DOHH2 (cell line): ENCODE measurements around the gene DPH7.

Experiments
- H3F3A ChIP-seq: fragments of 200-600 bp; sonication (generic), shearing (Covaris generic); 2 replicates; pipeline ENCODE4 v1.6.0; 2016; ENCODE audit warnings: antibody characterized with exemption, mild to moderate bottlenecking; ENCODE audit not compliant: control insufficient read depth, insufficient read depth
- H3K27ac ChIP-seq: fragments of 200-600 bp; sonication (generic); 2 replicates; pipeline ENCODE4 v1.5.1; 2014; ENCODE audit warnings: low read depth, mild to moderate bottlenecking, low read length, moderate library complexity
- H3K27me3 ChIP-seq: fragments of 200-600 bp; sonication (generic); 2 replicates; pipeline ENCODE4 v1.6.1; 2014; ENCODE audit warnings: mild to moderate bottlenecking, low read length, mixed read lengths; ENCODE audit not compliant: control insufficient read depth
- H3K36me3 ChIP-seq: fragments of 200-600 bp; sonication (generic); 2 replicates; pipeline ENCODE4 v1.6.1; 2014; ENCODE audit warnings: mild to moderate bottlenecking, low read length, moderate library complexity, mixed read lengths; ENCODE audit not compliant: control insufficient read depth
- H3K4me1 ChIP-seq: fragments of 200-600 bp; sonication (generic); 2 replicates; pipeline ENCODE4 v1.6.1; 2014; ENCODE audit warnings: mild to moderate bottlenecking, low read length, mixed read lengths; ENCODE audit not compliant: control insufficient read depth
- H3K4me2 ChIP-seq: fragments of 200-600 bp; sonication (generic); 2 replicates; pipeline ENCODE4 v1.6.0; 2014; ENCODE audit warnings: mild to moderate bottlenecking, low read length, moderate library complexity
- H3K4me3 ChIP-seq: fragments of 200-600 bp; sonication (generic); 2 replicates; pipeline ENCODE4 v1.5.1; 2014; ENCODE audit warnings: mild to moderate bottlenecking, low read length, mixed read lengths
- H3K79me2 ChIP-seq: fragments of 200-600 bp; sonication (generic); 2 replicates; pipeline ENCODE4 v1.6.1; 2014; ENCODE audit warnings: mild to moderate bottlenecking, low read length, mixed read lengths; ENCODE audit not compliant: control insufficient read depth
- H3K9me2 ChIP-seq: fragments of 200-600 bp; sonication (generic); replicated peaks from 2 replicates; pipeline ENCODE4 v1.6.1; 2014; ENCODE audit warnings: mild to moderate bottlenecking, low read length, mixed read lengths; ENCODE audit not compliant: control insufficient read depth
- H3K9me3 ChIP-seq: fragments of 200-600 bp; sonication (generic); 2 replicates; pipeline ENCODE4 v1.6.1; 2014; ENCODE audit warnings: antibody characterized with exemption, low read length, mixed read lengths; ENCODE audit not compliant: control insufficient read depth, insufficient read depth
- H4K20me1 ChIP-seq: fragments of 200-600 bp; sonication (generic); 2 replicates; pipeline ENCODE4 v1.6.0; 2014; ENCODE audit warnings: low read depth, mild to moderate bottlenecking, antibody characterized with exemption, low read length, moderate library complexity; ENCODE audit not compliant: control insufficient read depth, insufficient read depth
- CTCF ChIP-seq: fragments of 200-600 bp; sonication (generic); IDR thresholded peaks from one replicate; pipeline ENCODE4 v1.5.1; 2014; ENCODE audit warnings: antibody characterized with exemption, mild to moderate bottlenecking, low read depth, low read length; ENCODE audit not compliant: poor library complexity, severe bottlenecking
- EZH2phosphoT487 ChIP-seq: fragments of 200-600 bp; sonication (generic); IDR thresholded peaks from 2 replicates; pipeline ENCODE4 v1.6.1; 2017; ENCODE audit warnings: borderline replicate concordance, mild to moderate bottlenecking, antibody characterized with exemption, low read length, moderate library complexity, mixed read lengths

The DPH7 gene

GRCh38 chr9:137607141-137607857 is 28.6 kb upstream of the DPH7 start:
- no peaks in the 10 kb centered on the region for H3K9me2 ChIP-seq
- peaks cover 14% of the 10 kb centered on the region for H4K20me1 ChIP-seq
- peak overlapping the region; percentile 72 for H3K4me3 ChIP-seq
- H3K36me3 ChIP-seq = no peaks in the 10 kb centered on the region
- peaks cover 26% of the 10 kb centered on the region for H3K79me2 ChIP-seq
- no peak overlapping the region for H3K27ac ChIP-seq
- H3K9me3 ChIP-seq = no peaks in the 10 kb centered on the region
- H3K4me2 ChIP-seq = peak overlapping the region; percentile 93
- 0 out of 2 replicates have a peak, but pooled peaks cover 4% of the 10 kb centered on the region for H3F3A ChIP-seq
- TF ChIP-seq CTCF (no peak), EZH2phosphoT487 (no peak)
- H3K4me1 ChIP-seq = peaks cover 31% of the 10 kb centered on the region
- peaks cover 3% of the 10 kb centered on the region; the same call in 1 of the 2 replicates for H3K27me3 ChIP-seq

DNA sequence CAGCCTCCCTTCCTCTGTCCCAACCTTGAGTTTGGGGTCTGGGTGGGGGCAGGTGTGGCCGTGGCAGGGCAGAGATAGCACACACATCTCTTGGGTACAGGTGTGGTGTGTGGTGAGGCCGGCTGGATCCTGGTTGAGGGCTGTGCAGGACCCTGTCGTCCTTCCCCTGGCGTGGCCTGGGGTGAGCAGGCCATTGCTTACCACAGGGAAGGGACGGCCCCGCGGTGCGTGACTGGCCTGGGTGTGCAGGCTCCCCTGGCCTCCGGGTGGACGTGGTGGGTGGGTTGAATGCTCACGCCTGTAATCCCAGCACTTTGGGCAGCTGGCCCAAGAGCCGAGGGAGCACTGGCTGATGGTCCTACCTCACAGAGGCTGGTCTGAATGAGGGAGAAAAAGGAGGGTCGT is 28.0 kb upstream of the DPH7 start:
- peaks cover 26% of the 10 kb centered on the region for H3K4me1 ChIP-seq
- no peaks in the 10 kb centered on the region for H3K9me3 ChIP-seq
- H3K79me2 ChIP-seq = peaks cover 22% of the 10 kb centered on the region
- H3K27ac ChIP-seq = no peak overlapping the region
- H3K9me2 ChIP-seq = no peaks in the 10 kb centered on the region
- H4K20me1 ChIP-seq = peaks cover 14% of the 10 kb centered on the region
- peaks cover 3% of the 10 kb centered on the region; the same call in 1 of the 2 replicates for H3K27me3 ChIP-seq
- TF ChIP-seq CTCF (no peak), EZH2phosphoT487 (no peak)
- H3K4me3 ChIP-seq = peak overlapping the region; percentile 72
- H3K36me3 ChIP-seq = no peaks in the 10 kb centered on the region
- peak overlapping the region; percentile 93 for H3K4me2 ChIP-seq
- H3F3A ChIP-seq = 0 out of 2 replicates have a peak, but pooled peaks cover 4% of the 10 kb centered on the region

- Histone ChIP-seq H3K4me2 (peak overlapping the region; percentile 93), H3K27ac (peak overlapping the region; percentile 34; the same call in 1 of the 2 replicates), H3K79me2 (peaks cover 22% of the 10 kb centered on the region), H3K36me3 (no peaks in the 10 kb centered on the region), H3K4me3 (peak overlapping the region; percentile 72), H3K27me3 (peaks cover 3% of the 10 kb centered on the region; the same call in 1 of the 2 replicates), H3F3A (0 out of 2 replicates have a peak, but pooled peaks cover 4% of the 10 kb centered on the region), H3K9me2 (no peaks in the 10 kb centered on the region), H4K20me1 (peaks cover 14% of the 10 kb centered on the region), H3K9me3 (no peaks in the 10 kb centered on the region), H3K4me1 (peaks cover 26% of the 10 kb centered on the region)
- no peak for TF ChIP-seq CTCF
- TF ChIP-seq EZH2phosphoT487 = no peak
Observed at GRCh38 chr9:137606005-137606621, 27.4 kb upstream of the DPH7 start.
